Testis (tissue), 2 donors: Measurements from ENCODE around the gene FAM184A.

ENCODE experiments used
- CTCF ChIP-seq, 3 experiments: fragments of 450-650 bp in 2 of 3; fragments of 200-600 bp in 1 of 3; sonication (generic) in 1 of 3; IDR thresholded peaks; one replicate each; pipeline ENCODE4 v1.5.1; 2016 to 2019; ENCODE audit warnings: antibody characterized with exemption in 3 of 3, mild to moderate bottlenecking in 2 of 3, moderate library complexity in 1 of 3
- POLR2A ChIP-seq: fragments of 450-650 bp; IDR thresholded peaks from one replicate; pipeline ENCODE4 v1.6.1; 2017; ENCODE audit warnings: antibody characterized with exemption, mild to moderate bottlenecking, moderate library complexity

- TF ChIP-seq POLR2A (no peak), CTCF (IDR thresholded peaks at IDR 0.05) (no peak)
Measured at GRCh38 chr6:118986312-118986711, 92.2 kb downstream of the FAM184A start.
